Fibroblast of skin of right biceps (primary cell): ENCODE results near the gene UBE2E1.

Experiments used
- DNase-seq: peaks from one replicate; pipeline ENCODE4 v3.0.0-alpha.2; 2013

Gene UBE2E1

GRCh38 chr3:23920151-23920655, 114.4 kb downstream of the UBE2E1 start:
- no peak for DNase-seq

- no peak for DNase-seq
Observed at GRCh38 chr3:23921052-23921511, 115.3 kb downstream of the UBE2E1 start.

- peak; percentile 75 for DNase-seq
Observed at GRCh38 chr3:23923786-23924185, 118.0 kb downstream of the UBE2E1 start.

- no peak for DNase-seq
Observed at GRCh38 chr3:23926246-23926645, 120.5 kb downstream of the UBE2E1 start.

- DNase-seq: no peak
Observed at GRCh38 chr3:23926736-23927135, 121.0 kb downstream of the UBE2E1 start.

GRCh38 chr3:23928524-23928923, 122.8 kb downstream of the UBE2E1 start:
- DNase-seq: no peak

GRCh38 chr3:23931597-23931996, 125.8 kb downstream of the UBE2E1 start:
- no peak for DNase-seq

GRCh38 chr3:23932571-23932970, 126.8 kb downstream of the UBE2E1 start:
- DNase-seq: no peak

GRCh38 chr3:23934253-23934652, 128.5 kb downstream of the UBE2E1 start:
- DNase-seq: no peak

GRCh38 chr3:23937296-23937695, 131.5 kb downstream of the UBE2E1 start:
- DNase-seq: no peak

- DNase-seq: no peak
Observed at GRCh38 chr3:23938688-23939087, 132.9 kb downstream of the UBE2E1 start.

GRCh38 chr3:23940775-23941174, 135.0 kb downstream of the UBE2E1 start:
- DNase-seq: no peak
